Endothelial cell of umbilical vein (primary cell): Measurements from ENCODE around the gene MRPL58. TPM values are rescaled to one million over a fixed set of nuclear protein-coding genes. Genes with fewer than 3 reads are reported as not detected.
A peak's percentile ranks its signal among the peaks of the same experiment; 100 is the strongest.

Experiments used
- BruUV-seq: library from RNA; stranded (reverse); fragments of 400-500 nt; replicated peaks from 2 replicates; lab custom pipeline; 2021; lab: Mats Ljungman, UMichigan
- CTCF ChIA-PET: fragments of 300-600, 350-600 bp; sonication (Branson Sonifier 250); formaldehyde crosslinking; loops from one replicate; lab custom pipeline; 2021; ENCODE audit warnings: antibody characterized with exemption, inconsistent platforms; lab: Charles Lee
- POLR2A ChIA-PET: fragments of 300-600, 350-600 bp; sonication (Branson Sonifier 250); formaldehyde crosslinking; loops from one replicate; lab custom pipeline; 2021; ENCODE audit warnings: antibody characterized with exemption, inconsistent platforms; lab: Charles Lee
- DNase-seq: peaks from one replicate; pipeline ENCODE4 v3.0.0-alpha.2; 2011; ENCODE audit warnings: low read depth, low spot score
- FAIRE-seq: peaks from 2 replicates; lab custom pipeline; 2011; peaks lifted over from hg19 to GRCh38; lab: Jason Lieb, UNC
- H2AFZ ChIP-seq: 2 replicates; pipeline ENCODE4 v1.6.0; 2012; ENCODE audit warnings: low read depth, low read length, control low read depth, inconsistent platforms
- H3K27ac ChIP-seq: 2 replicates; pipeline ENCODE4 v1.5.1; 2011; ENCODE audit warnings: low read depth, mild to moderate bottlenecking, control low read depth, low read length, moderate library complexity; ENCODE audit not compliant: insufficient read depth
- H3K27me3 ChIP-seq, 2 experiments: 2 replicates each; pipeline versions ENCODE4 v1.6.0 to v1.6.1; 2011; ENCODE audit warnings: low read length in 2 of 2, mixed read lengths in 1 of 2; ENCODE audit not compliant: control insufficient read depth in 2 of 2, insufficient read depth in 2 of 2
- H3K36me3 ChIP-seq, 2 experiments: 2 replicates in 1 of 2; 3 replicates in 1 of 2; pipeline ENCODE4 v1.5.1; 2011; ENCODE audit warnings: low read length in 2 of 2, mild to moderate bottlenecking in 1 of 2, moderate library complexity in 1 of 2; ENCODE audit not compliant: control insufficient read depth in 2 of 2, insufficient read depth in 2 of 2; ENCODE audit errors: extremely low read depth in 1 of 2
- H3K4me1 ChIP-seq: 3 replicates; pipeline ENCODE4 v1.5.1; 2011; ENCODE audit warnings: mild to moderate bottlenecking, low read length; ENCODE audit not compliant: control insufficient read depth, insufficient read depth; ENCODE audit errors: extremely low read depth
- H3K4me2 ChIP-seq: 2 replicates; pipeline ENCODE4 v1.6.1; 2011; ENCODE audit warnings: low read length, control low read depth, mixed read lengths; ENCODE audit not compliant: insufficient read depth
- H3K4me3 ChIP-seq, 3 experiments: fragments of 200-600 bp in 1 of 3; sonication (generic), shearing (Covaris generic) in 1 of 3; replicated peaks in 1 of 3; 2 replicates each; pipeline ENCODE4 v1.5.1; 2011 to 2016; ENCODE audit warnings: control low read depth in 3 of 3, low read length in 3 of 3, mild to moderate bottlenecking in 2 of 3, inconsistent platforms in 1 of 3, low read depth in 1 of 3, moderate library complexity in 1 of 3; ENCODE audit not compliant: insufficient read depth in 1 of 3
- H3K79me2 ChIP-seq: 2 replicates; pipeline ENCODE4 v1.6.0; 2012; ENCODE audit warnings: low read length, inconsistent platforms; ENCODE audit not compliant: control insufficient read depth, insufficient read depth
- H3K9ac ChIP-seq: replicated peaks from 2 replicates; pipeline ENCODE3; 2011; ENCODE audit warnings: low read length, control low read depth; ENCODE audit not compliant: insufficient read depth; ENCODE audit errors: extremely low read depth
- H3K9me1 ChIP-seq: replicated peaks from 3 replicates; pipeline ENCODE4 v1.6.0; 2011; ENCODE audit warnings: mild to moderate bottlenecking, low read length; ENCODE audit not compliant: control insufficient read depth, insufficient read depth; ENCODE audit errors: extremely low read depth
- H3K9me3 ChIP-seq: replicated peaks from 2 replicates; pipeline ENCODE4 v1.5.1; 2012; ENCODE audit warnings: low read length, inconsistent platforms; ENCODE audit not compliant: control insufficient read depth, insufficient read depth
- H4K20me1 ChIP-seq: replicated peaks from 2 replicates; pipeline ENCODE3; 2011; ENCODE audit warnings: mild to moderate bottlenecking, low read length; ENCODE audit not compliant: control insufficient read depth, insufficient read depth; ENCODE audit errors: extremely low read depth
- CTCF ChIP-seq, 2 donors: IDR thresholded peaks; 1 replicate in 1 of 2; 2 replicates in 1 of 2; pipeline ENCODE4 v1.5.1; 2011; ENCODE audit warnings: low read length in 2 of 2, mild to moderate bottlenecking in 2 of 2, moderate library complexity in 2 of 2, control low read depth in 1 of 2, inconsistent platforms in 1 of 2, low read depth in 1 of 2; ENCODE audit not compliant: insufficient read depth in 1 of 2; ENCODE audit errors: extremely low read depth in 1 of 2
- EZH2 ChIP-seq: IDR thresholded peaks from 2 replicates; pipeline ENCODE4 v1.6.1; 2012; ENCODE audit warnings: borderline replicate concordance, low read depth, mild to moderate bottlenecking, moderate library complexity, low read length, inconsistent platforms; ENCODE audit not compliant: severe bottlenecking
- FOS ChIP-seq: IDR thresholded peaks from 2 replicates; pipeline ENCODE4 v1.6.1; 2011; ENCODE audit warnings: mild to moderate bottlenecking, low read length, moderate library complexity, borderline replicate concordance; ENCODE audit not compliant: insufficient read depth
- GATA2 ChIP-seq: IDR thresholded peaks from 2 replicates; pipeline ENCODE4 v1.7.0; 2011; ENCODE audit warnings: low read depth, mild to moderate bottlenecking, moderate library complexity, mixed read lengths, low read length; ENCODE audit not compliant: insufficient read length, insufficient read depth
- JUN ChIP-seq: IDR thresholded peaks from 2 replicates; pipeline ENCODE4 v1.6.1; 2011; ENCODE audit warnings: borderline replicate concordance, low read depth; ENCODE audit not compliant: insufficient read length, insufficient read depth
- MAX ChIP-seq: IDR thresholded peaks from 2 replicates; pipeline ENCODE4 v1.6.1; 2011; ENCODE audit not compliant: insufficient read depth, insufficient read length
- MYC ChIP-seq: IDR thresholded peaks from one replicate; pipeline ENCODE4 v1.6.1; 2011; ENCODE audit warnings: mild to moderate bottlenecking, low read depth, low read length
- POLR2A ChIP-seq: IDR thresholded peaks from 2 replicates; pipeline ENCODE4 v1.6.1; 2012; ENCODE audit warnings: low read depth, mild to moderate bottlenecking, control low read depth, low read length
- POLR2AphosphoS5 ChIP-seq: IDR thresholded peaks from 2 replicates; pipeline ENCODE4 v1.6.1; 2012; ENCODE audit warnings: low read depth, mild to moderate bottlenecking, control low read depth, low read length, moderate library complexity; ENCODE audit not compliant: insufficient read depth
- dilution Hi-C: fragments of 300-500 bp; cut with MboI; formaldehyde crosslinking; loops from one replicate; pipeline ENCODE4 v1.15.0; 2019; ENCODE audit warnings: low sequenced_read_pairs; ENCODE audit not compliant: extremely low pct_ligation_motif_present
- intact Hi-C: fragments of 100-400 bp; cut with micrococcal nuclease; formaldehyde crosslinking; loops from one replicate; pipeline ENCODE4 v1.10.0; 2022
- polyA plus RNA-seq, 4 experiments: library from polyadenylated mRNA; depleted of rRNA in 3 of 4; stranded (reverse) in 3 of 4; unstranded in 1 of 4; fragments of >200 nt; gene quantifications; 2 replicates each; pipeline versions ENCODE4 v1.2.1 to v1.2.3, GENCODE V29; 2011 to 2012; ENCODE audit warnings: missing spikeins in 1 of 4
- total RNA-seq: library from RNA; stranded (reverse); gene quantifications from 2 replicates; pipeline ENCODE4 v1.2.3, GENCODE V29; 2021

MRPL58 gene
- total and polyA plus RNA-seq, 2 donors (not counting 3 experiments of a cell fraction or from before 2014, with no cell fraction given): 38.0 to 43.7 TPM

- Histone ChIP-seq H3K27me3 (no peaks in the 10 kb centered on the region), H3K9ac (peak overlapping the region; percentile 54)
- intact Hi-C loops: loop anchor here (5.0 to 10.0 kb wide), 3 partner anchors 59 to 466 kb away; partner anchors contain the start of genes ARMC7, CASKIN2, SUMO2 and TSEN54
These were observed 35.9 kb downstream of the MRPL58 start for GRCh38 chr17:75048249-75048878.

More at GRCh38 chr17:75048249-75048878, 35.9 kb downstream of the MRPL58 start:
- POLR2A ChIA-PET: interaction anchor here (0.6 to 0.8 kb wide), 2 partner anchors 76 to 138 kb away, joined by 3 read pairs; no protein-coding TSS in a partner anchor
- Histone ChIP-seq H3K4me1 (peaks cover 13% of the 10 kb centered on the region), H3K4me3 (peak overlapping the region; percentile 35 to 93 (median 51)), H3K79me2 (peaks cover 8% of the 10 kb centered on the region), H4K20me1 (no peaks in the 10 kb centered on the region), H3K4me2 (peak overlapping the region; percentile 59), H3K27ac (no peak overlapping the region), H2AFZ (no peak overlapping the region), H3K9me1 (no peaks in the 10 kb centered on the region), H3K36me3 (peaks cover 6% of the 10 kb centered on the region in 2 experiments), H3K9me3 (no peaks in the 10 kb centered on the region)
- peak; percentile 25 for DNase-seq
- dilution Hi-C loops: no loop called here
- no peak for TF ChIP-seq JUN
- no peak for TF ChIP-seq CTCF (IDR thresholded peaks at IDR 0.05; ENCODE audit: extremely low read depth in 1 of 2, insufficient read depth in 1 of 2, low read depth in 1 of 2, low read length in 2 of 2)
- no peak for TF ChIP-seq POLR2AphosphoS5
- TF ChIP-seq MAX: no peak
- no peak for TF ChIP-seq EZH2
- no peak for TF ChIP-seq POLR2A
- no peak for TF ChIP-seq MYC
- no peak for TF ChIP-seq FOS
- TF ChIP-seq GATA2: no peak
- CTCF ChIA-PET: interaction anchor here (0.7 to 2.7 kb wide), 14 partner anchors 10 to 222 kb away, joined by 3 to 13 read pairs (median 4); partner anchors contain the start of gene MIF4GD
- BruUV-seq: no TSS peak
- FAIRE-seq: no peak
